HG03103 (cell line): ENCODE results near the gene GABBR1.
"Not testable (repeated sequence)": the region's sequence is repeated elsewhere in the genome, so short reads cannot be mapped to it uniquely, and the experiment has no call there.

Experiments used
- ATAC-seq: cut with Tn5 transposase; IDR thresholded peaks from one replicate; pipeline ENCODE4 v1.9.1; 2021; ENCODE audit warnings: low read depth; ENCODE audit not compliant: unreplicated experiment

Gene GABBR1

GRCh38 chr6:29632789-29633533, at the start of gene GABBR1:
TSS of gene GABBR1 (minus strand) at chr6:29633183. CDS start at chr6:29632385, 798 bp downstream.
- peak; percentile 55 for ATAC-seq

GRCh38 chr6:29681811-29682210, 48.8 kb upstream of the GABBR1 start:
- no peak for ATAC-seq

- no peak for ATAC-seq
These were observed 47.9 kb upstream of the GABBR1 start, which contains the start of gene ZFP57 for GRCh38 chr6:29680904-29681303. TSS of gene ZFP57 (minus strand) at chr6:29681152. CDS start at chr6:29677003, 4,149 bp downstream.

GRCh38 chr6:29680416-29680815, 47.4 kb upstream of the GABBR1 start:
- ATAC-seq: no peak

- ATAC-seq: no peak
These were observed 47.0 kb upstream of the GABBR1 start for GRCh38 chr6:29679962-29680361.

- ATAC-seq: no peak
These were observed 45.1 kb upstream of the GABBR1 start for GRCh38 chr6:29678114-29678513.

- ATAC-seq: no peak
These were observed 44.1 kb upstream of the GABBR1 start for GRCh38 chr6:29676981-29677601.

- ATAC-seq: no peak
These were observed 42.6 kb upstream of the GABBR1 start for GRCh38 chr6:29675561-29675960.

- no peak for ATAC-seq
These were observed 41.0 kb upstream of the GABBR1 start for GRCh38 chr6:29674008-29674407.

- ATAC-seq: no peak
These were observed 40.2 kb upstream of the GABBR1 start for GRCh38 chr6:29673161-29673560.

GRCh38 chr6:29672116-29672515, 39.1 kb upstream of the GABBR1 start:
- ATAC-seq: not testable (repeated sequence)

- no peak for ATAC-seq
These were observed 38.0 kb upstream of the GABBR1 start for GRCh38 chr6:29671026-29671425.

GRCh38 chr6:29667158-29667557, 34.2 kb upstream of the GABBR1 start:
- no peak for ATAC-seq

GRCh38 chr6:29666826-29667130, 33.8 kb upstream of the GABBR1 start:
- no peak for ATAC-seq

GRCh38 chr6:29665942-29666825, 33.2 kb upstream of the GABBR1 start:
- no peak for ATAC-seq

GRCh38 chr6:29663300-29664042, 30.5 kb upstream of the GABBR1 start:
- no peak for ATAC-seq

GRCh38 chr6:29661502-29662141, 28.6 kb upstream of the GABBR1 start:
- ATAC-seq: not testable (repeated sequence)

GRCh38 chr6:29661071-29661470, 28.1 kb upstream of the GABBR1 start:
- no peak for ATAC-seq

GRCh38 chr6:29656798-29657197, 23.8 kb upstream of the GABBR1 start, which contains the start of gene MOG:
TSS of gene MOG (plus strand) at chr6:29657092. CDS start at chr6:29657210, 118 bp downstream.
- ATAC-seq: no peak

GRCh38 chr6:29656157-29656556, 23.2 kb upstream of the GABBR1 start:
- ATAC-seq: no peak
